Stimulated activated CD4-positive, alpha-beta T cell treated with anti-CD3 and anti-CD28 coated beads, Interleukin-1b, Interleukin-23, amount 100 ng/mL, for 4 hours (primary cell): Measurements from ENCODE around the gene TMEM273.

Source experiments
- DNase-seq, 2 donors: peaks; one replicate each; pipeline ENCODE4 v3.0.0-alpha.2; 2020; ENCODE audit warnings: low read depth in 2 of 2

The TMEM273 gene

DNA sequence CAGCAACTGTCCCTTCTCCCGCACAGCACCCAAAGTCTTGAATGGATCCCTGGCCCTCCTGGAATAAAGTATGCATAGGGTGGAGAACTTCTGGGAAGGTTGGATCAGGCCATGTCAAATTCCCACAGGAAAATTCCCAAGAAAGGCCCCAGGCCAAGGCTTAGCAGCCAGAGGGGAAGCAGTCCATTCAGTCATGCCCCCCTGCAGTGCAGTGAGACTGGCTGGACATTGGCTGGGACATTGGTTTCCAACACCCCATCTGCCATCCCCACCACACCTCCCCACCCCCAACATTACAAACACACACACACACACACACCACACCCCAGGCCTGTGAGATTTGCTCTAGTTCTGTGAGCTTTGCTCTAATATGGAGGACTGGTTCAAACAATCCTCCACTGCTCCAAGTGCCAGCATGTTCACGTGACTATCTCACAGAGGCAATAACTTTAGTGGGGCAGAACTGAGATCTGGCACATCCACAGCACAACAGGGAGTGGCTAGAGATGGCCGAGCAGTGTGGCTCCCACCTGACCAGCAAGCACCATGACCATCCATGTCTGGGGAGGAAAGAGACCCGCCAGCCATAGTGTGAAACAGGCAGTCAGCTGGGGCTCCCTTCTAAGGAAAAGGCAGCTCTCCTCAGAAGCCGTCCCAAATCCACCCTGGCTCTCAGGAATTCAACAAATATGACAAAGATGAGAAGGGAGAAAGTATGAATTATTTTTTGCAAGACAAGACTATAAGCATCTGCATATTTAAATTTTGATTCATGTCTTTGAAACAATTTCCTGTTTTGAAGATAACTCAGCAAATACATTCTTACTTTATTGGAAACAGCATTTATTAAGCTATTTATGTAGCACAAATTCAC, 47.6 kb downstream of the TMEM273 start:
- no peak for DNase-seq

DNA sequence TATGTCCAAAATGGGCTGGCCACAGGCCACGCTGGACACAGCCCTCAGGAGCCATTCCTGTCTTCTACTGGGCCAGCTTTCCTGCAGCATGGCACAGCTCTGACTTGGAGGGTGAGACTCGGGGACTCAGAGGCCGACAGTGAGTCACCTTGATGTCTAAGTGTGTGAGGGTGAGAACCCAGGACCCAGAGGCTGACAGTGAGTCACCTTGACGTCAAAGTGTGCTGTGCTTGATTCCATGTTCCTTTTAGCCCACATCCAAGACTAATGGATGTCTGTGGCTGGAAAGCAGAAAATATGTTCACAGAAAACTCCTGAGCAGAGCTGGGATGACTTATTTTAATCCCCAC, 48.4 kb downstream of the TMEM273 start:
- no peak for DNase-seq

DNA sequence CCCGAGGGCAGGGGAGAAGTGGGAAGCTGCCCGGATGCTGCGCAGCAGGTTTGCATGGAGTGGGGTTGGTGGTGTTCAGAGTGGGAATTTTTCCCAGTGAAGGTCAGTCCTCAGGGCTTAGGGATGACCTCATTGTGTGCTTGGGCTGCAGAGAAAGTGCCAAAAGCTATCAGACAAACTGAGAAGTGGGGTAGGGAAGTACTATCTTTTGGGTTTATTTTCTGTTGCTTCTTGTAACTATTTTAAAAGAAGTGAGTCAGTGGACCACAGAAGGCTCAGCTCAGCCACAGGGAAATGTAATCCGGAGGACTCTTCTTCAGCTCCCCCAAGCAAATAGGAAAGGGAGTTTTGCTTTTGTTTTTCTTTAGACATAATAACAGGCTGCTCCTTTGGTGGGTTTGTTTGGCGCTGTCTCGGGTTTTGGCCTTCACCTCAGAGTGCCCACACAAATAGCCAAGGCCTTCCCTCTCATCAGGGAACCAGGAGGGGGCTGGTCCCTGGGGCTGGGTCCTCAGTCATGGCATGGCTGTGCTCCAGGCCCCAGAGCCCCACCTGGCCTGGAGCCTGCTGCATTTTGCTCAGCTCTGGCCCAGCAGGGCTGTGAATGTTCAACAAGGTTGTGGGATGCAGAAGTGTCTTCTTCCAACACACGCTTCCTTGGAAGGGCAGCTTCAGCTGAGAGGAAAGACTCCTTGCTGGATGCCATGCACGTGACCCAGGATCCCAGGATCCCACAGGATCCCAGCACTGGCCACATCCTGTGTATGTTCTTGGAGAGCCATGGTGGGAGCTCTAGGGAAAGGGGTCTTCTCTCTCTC, 49.0 kb downstream of the TMEM273 start:
- no peak for DNase-seq

DNA sequence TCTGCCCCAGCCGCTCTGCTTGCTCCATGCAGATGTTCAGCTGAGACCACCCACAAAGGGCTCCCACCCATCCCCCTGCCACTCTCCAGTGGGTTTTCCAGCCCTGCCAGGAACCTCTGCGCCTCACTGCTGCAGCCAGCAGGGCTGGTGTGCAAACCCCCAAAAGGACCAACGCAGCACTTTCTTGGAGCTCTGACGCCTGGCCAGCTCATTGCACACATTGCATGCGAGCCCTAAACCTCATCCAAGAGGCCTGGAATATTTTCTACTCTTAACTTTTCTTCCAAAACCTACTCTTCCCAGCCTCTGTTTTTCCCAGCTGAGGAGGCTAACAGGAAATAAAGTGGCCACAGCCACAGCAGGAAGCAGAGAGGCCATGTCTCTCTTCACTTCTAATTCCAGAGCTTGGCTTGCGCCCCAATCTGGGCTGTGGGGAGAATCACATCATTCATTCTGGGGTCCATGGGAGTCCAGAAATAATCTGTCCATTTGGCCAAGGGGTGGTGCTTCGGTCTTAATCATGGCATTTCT, 49.8 kb downstream of the TMEM273 start:
- no peak for DNase-seq

DNA sequence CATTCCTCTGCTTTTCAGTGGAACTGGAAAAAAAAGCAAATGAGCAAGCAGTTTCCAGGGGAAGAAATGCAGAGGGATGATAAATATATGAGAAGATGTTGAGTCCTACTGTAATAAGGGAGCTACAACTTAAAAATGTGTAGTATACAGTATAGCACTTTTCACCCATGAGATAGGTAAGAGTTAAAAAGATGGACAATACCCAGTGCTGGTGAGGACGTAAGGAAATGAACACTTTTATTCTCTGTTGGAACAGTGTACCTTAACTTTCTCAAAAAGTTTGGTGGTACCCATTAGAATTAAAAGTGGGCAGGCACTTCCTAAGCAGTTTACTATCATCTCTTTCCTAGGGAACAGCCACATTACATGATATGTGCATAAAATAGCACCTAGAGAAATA, 51.7 kb downstream of the TMEM273 start:
- no peak for DNase-seq

DNA sequence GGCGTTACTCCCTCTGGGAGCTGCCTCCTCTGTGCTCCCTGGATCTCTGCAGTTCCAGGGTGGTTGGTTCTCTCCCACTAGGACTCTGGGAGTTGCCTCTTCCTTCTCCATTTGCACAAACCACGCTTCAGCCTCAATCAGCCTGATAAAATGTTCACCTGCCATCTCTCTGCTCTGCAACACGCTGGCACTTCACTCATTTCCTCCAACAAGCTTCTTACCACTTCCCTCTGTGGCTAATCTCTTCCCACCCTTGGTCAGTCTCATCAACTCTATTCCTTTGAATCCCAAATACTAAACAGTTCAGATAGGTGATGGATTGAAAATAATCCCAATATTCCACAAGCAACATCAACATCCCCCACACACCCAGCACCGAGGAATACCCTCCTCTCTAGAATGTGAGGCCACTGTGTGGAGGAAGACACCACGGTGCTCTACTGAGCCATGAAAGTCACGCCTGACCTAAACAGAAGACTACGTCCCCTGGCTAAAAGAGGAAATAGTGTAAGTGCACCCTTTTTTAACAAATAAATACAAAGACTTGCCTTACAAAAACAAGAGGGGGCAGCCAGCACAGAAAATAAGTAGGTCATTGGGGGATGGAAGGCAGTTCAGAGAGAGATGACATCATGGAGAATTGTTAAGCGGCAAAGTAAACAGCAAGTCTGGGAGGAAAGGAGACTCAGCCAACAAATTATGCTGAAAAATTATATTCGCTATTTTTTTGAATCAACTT, 52.4 kb downstream of the TMEM273 start:
- DNase-seq = no peak

DNA sequence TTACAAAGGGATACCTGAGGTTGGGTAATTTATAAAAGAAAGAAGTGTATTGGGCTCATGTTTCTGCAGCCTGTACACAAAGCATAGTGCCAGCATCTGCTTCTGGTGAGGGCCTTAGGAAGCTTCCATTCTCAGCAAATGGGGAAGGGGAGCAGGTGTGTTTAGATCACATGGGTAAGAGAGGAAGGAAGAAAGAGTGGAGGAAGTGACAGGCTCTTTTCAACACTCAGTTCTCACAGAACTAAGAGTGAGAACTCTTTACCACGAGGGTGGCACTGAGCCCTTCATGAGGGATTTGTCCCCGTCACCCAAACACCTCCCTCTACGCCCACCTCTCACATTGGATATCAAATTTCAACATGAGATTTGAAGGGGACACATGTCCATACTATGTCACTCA, 53.9 kb downstream of the TMEM273 start:
- DNase-seq = no peak

DNA sequence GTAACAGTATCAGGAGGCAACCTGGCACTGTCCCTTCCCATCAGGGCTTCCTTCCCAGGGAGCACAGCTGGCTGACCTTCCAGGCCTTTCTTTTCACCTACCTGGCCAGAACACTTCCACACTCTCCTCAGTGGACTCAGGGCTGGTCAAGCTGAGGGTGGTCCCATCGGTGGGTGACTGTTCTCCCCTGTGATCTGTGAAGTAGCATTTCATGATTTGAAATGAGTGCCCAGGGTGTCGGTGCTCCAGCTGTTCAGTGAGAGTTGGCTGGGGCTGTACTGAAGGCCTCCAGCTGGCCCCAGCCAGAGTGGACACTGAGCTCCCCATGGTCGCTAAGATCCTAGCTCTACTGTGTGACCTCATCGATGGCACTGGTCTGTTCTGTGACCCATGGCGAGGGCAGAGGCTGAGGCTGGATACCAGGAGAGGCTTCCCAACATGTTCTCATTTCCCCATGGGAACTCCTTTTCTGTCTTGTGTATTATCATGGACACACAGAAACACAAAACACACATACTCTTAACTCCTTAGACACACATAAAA, 54.4 kb downstream of the TMEM273 start, which contains the start of gene FAM170B:
TSS of gene FAM170B (minus strand) at position 316 of the 543 bp plus-strand sequence. CDS start at position 213, 103 bp downstream.
- DNase-seq = no peak

DNA sequence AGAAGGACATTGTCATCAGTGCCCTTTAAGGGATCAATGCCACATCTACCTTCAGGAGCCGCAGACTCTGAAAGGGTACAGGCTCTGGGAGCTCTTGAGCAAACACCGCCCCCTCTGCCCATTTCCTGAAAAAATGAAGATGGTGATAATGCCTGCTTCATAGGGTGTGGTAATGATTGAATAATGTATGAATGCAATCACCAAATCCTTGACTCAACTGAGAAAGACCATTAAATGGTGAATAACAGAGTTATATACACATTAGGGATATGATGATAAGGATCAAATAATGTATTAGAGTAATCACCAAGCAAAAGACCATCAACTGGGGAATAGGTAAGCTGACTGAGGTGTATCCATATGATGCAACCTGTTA, 55.8 kb downstream of the TMEM273 start:
- no peak for DNase-seq

DNA sequence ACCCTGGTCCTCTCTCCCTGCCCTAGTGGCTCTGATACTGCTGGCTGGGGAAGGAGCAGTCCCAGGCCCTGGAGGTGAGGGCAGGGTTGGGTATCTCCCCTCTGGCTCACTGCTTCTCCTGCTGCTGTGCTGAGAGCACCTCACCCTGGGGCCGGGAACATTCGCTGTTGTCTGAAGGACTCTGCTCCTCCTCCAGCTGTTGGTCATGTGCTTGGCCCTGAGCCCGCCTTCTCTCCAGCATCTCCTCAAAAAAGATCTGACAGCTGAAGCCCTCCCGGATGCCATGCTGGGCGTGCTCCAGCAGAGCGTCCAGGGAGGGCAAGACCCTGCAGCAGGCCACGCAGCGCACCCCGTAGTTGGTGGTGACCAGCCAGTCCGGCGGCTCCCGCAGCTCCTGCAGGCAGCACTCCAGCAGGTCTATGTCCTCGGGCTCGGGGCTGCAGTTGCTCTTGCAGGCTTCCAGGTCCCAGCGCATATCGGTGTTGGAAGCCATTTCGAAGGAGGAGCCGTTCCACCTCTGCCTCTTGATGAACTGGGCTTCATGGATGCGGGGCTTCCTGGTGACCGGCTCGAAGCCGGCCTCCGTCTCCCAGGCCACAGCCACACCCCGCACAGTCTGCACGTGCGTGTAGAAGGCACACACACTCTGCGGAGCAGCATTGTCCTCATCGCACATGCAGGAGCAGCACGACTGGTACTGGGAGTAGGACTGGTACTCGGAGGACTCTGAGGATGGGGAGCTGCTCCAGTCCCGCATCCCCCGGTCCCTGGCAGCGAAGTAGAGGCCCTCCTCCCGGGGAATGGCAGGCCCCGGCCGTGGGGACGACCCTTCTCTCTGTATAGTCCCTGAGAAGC, 56.5 kb downstream of the TMEM273 start:
- no peak for DNase-seq

DNA sequence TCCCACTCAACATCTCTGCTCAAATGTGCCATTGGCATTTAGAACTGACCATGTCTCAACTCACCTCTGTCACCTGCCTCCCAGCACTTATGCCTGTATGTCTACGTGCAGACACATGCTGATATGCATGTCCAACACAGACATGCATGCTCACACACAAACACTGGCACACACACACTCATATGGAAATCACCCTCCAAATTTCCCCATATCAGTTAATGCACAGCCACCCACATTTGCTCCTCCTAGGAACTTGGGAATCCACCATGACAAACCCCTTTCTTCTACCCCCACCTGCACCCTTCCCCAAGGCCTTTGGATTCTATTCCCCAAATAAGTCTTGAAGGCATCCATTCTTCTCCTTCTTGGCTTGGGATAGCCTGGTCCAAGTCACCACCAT, 58.8 kb downstream of the TMEM273 start:
- no peak for DNase-seq

DNA sequence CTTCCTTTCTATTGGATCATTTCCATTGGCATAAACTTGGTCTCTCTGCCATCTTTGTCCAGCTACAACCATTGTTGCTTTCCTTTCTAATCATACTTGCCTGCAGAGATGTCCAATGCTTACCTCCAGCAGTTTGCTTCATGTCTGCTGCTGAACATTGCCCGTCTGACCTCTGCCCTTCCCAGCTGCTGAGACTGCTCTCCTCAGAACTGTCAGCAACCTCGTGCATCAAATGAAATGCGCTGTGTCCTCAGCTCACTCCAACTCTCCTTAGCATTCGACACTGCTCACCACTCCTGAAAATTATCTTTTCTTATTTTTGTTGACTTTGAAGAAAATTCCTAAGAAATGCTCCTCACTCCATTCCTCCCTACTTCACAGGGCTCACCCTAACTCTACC, 59.3 kb downstream of the TMEM273 start:
- DNase-seq = no peak

DNA sequence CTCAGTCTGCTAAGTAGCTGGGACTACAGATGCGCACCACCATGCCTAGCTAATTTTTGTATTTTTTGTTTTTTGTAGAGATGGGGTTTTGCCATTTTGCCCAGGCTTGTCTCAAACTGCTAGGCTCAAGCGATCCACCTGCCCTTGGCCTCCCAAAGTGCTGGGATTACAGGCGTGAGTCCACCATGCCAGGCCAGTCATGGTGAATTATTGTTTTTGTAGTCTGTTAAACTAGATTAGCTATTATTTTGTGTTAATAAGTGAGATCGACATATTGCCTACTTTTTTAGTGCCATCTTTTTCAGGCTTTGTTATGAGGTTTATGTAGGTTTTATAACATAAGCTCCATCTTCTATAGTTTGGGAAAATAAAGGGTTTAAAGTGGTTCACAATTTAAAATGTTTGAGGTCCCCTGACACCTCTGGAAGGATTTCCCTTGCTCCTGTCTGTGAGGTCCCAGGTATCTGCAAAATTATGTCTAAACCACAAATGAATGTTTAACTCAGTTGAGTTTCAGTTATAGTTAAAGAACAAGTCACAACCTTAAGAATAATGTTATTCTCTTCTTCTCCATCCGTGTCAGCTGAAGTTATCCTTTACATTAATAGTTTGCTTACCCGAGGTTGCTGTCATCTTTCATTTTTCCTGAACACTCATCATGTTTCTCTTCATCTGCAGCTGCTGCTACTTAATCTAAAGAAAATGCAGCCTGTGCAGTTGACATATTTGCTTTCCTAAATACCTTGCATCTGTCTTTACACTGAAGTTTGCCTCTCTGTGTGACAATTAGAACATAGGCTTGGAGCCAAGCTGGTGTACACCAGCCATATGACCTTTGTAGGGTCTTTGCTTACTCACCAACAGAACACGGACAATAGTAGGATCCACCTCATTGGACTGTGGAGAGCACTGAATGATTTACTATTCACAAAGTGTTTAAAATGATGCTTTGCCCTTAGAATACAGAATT, 63.9 kb downstream of the TMEM273 start:
- no peak for DNase-seq

DNA sequence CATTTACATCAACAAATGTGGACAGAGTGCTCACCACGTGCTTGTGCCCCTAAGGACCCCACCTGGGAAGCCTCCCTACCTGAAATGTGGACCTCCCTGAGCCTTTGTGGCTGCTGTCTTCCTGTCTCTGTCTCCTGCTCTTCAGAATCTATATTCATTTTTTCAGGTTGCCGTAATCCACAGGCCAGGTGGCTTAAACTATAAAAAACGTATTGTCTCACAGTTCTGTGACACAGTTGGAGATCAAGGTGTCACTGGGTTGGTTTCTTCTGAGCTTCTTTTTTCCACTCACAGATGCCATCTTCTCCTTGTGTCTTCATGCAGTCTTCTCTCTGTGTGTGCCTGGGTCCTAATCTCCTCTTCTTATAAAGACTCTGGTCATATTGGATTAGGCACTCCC, 67.3 kb downstream of the TMEM273 start:
- DNase-seq = no peak

DNA sequence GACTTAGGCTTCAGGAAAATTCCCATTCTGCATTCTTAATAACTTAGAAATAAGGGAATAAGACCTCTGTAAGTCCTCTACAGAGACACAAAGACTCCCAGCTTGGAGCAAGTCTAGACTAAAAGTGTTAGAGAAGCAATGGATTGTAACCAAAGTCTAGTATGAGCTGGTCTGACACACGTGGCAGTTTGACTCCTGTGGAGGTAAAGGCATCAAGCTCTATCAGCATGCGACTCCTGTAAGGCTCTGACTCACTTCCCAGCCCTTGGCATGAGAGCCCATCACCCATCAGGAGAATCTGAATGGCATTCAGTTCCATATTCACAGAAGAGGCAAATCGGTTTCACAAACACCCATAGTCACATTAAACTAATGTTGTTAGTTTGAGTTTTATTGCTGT, 68.4 kb downstream of the TMEM273 start:
- no peak for DNase-seq

DNA sequence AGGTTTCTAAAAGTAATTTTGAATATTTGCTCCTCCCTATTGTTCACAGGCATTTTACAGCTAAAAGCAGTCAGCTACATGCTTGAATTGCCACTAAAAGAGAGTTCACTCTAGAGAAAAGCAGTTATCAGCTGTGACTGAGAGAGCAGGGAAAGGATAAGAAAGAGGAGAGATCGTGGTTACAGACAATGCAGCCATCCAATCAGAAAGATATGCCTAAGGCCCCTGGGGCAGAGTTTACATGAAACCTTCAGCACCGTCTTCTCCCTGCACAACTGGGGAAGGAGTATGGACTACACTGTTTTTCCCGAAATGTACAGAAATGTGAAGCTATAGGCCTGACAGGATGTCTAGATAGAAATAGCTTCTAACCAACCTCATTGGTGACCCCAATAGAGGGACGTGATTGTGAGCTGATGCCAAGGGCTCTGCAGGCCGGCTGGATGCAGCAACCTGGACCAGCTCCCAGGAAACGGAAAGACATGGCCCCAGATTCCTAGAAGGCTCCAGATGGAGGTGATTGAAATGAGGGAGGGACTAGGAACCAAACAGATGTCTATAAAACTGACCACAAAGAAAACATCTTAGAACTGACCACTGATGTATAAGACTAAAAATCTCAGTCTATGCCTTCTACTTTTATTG, 69.6 kb downstream of the TMEM273 start:
- DNase-seq = no peak

DNA sequence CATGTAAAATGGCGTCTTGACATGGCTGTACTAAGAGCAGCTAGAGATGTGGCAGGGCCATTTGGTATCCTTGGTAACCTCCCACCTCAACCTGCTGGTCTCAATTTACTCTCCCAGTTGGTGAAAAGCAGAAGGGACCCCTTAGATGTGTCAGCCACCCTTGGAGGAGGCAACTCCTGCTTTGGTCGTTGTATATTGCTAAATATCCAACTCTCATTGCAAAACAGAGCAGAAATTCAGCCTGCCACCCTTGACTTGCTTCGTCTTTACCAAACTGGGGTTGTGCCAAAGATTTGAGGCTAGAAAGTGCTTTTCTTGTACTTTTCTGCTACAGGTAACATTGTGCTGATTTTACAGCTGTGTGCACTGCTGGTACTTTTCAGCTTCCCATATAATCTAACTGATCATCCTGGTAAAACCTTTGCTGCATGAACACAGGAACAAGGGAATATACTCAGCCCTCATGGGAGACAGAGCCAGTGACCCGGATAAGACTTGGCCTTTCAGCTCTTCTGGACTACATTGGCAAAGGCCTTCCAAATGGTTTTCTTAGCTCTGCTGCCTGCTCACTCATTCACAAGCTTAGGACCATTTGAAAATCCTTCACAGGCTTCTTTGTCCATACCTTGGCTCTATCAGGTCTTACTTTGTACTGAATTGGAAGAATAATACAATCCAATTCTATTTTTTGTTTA, 70.7 kb downstream of the TMEM273 start:
- DNase-seq = no peak
